H9 (cell line): ENCODE results near the gene SH3BP5. TPM values are rescaled to one million over a fixed set of nuclear protein-coding genes. Genes with fewer than 3 reads are reported as not detected.

Source experiments
- DNase-seq: peaks from one replicate; pipeline ENCODE4 v3.0.0-alpha.2; 2017
- H2AFZ ChIP-seq: one replicate; pipeline ENCODE4 v1.6.1; 2013; ENCODE audit warnings: mild to moderate bottlenecking, low read length, control low read depth, moderate library complexity
- H2AK5ac ChIP-seq: 2 replicates; pipeline ENCODE4 v1.6.1; 2013; ENCODE audit warnings: low read length, control low read depth, mixed read lengths; ENCODE audit not compliant: insufficient read length
- H2BK120ac ChIP-seq: one replicate; pipeline ENCODE4 v1.6.1; 2013; ENCODE audit warnings: low read depth, mild to moderate bottlenecking, low read length, control low read depth, inconsistent platforms; ENCODE audit not compliant: poor library complexity, severe bottlenecking
- H2BK12ac ChIP-seq: 2 replicates; pipeline ENCODE4 v1.6.1; 2013; ENCODE audit warnings: low read length, control low read depth, mixed read lengths, low read depth; ENCODE audit not compliant: insufficient read length
- H2BK15ac ChIP-seq: 2 replicates; pipeline ENCODE4 v1.6.1; 2013; ENCODE audit warnings: low read depth, low read length, control low read depth
- H2BK20ac ChIP-seq: one replicate; pipeline ENCODE4 v1.6.1; 2013; ENCODE audit warnings: low read depth, mild to moderate bottlenecking, low read length, control low read depth, inconsistent platforms; ENCODE audit not compliant: poor library complexity, severe bottlenecking
- H2BK5ac ChIP-seq: 2 replicates; pipeline ENCODE4 v1.6.1; 2013; ENCODE audit warnings: low read length, control low read depth, mixed read lengths; ENCODE audit not compliant: insufficient read length
- H3K14ac ChIP-seq: 2 replicates; pipeline ENCODE4 v1.6.1; 2013; ENCODE audit warnings: low read length, control low read depth; ENCODE audit not compliant: insufficient read depth
- H3K18ac ChIP-seq: 2 replicates; pipeline ENCODE4 v1.6.1; 2013; ENCODE audit warnings: low read depth, mild to moderate bottlenecking, mixed read lengths, low read length, control low read depth; ENCODE audit not compliant: insufficient read length
- H3K23ac ChIP-seq: 2 replicates; pipeline ENCODE4 v1.6.1; 2013; ENCODE audit warnings: low read length, control low read depth, mixed read lengths, low read depth; ENCODE audit not compliant: insufficient read length
- H3K23me2 ChIP-seq: 2 replicates; pipeline ENCODE4 v1.6.1; 2013; ENCODE audit warnings: low read depth, mild to moderate bottlenecking, mixed read lengths, low read length, control low read depth; ENCODE audit not compliant: insufficient read length, poor library complexity, severe bottlenecking
- H3K27ac ChIP-seq: 2 replicates; pipeline ENCODE4 v1.5.1; 2013; ENCODE audit warnings: low read length, control low read depth, mixed read lengths, low read depth; ENCODE audit not compliant: insufficient read length
- H3K27me3 ChIP-seq: 2 replicates; pipeline ENCODE4 v1.6.1; 2013; ENCODE audit warnings: low read length, control low read depth, inconsistent platforms; ENCODE audit not compliant: insufficient read depth
- H3K4ac ChIP-seq: 2 replicates; pipeline ENCODE4 v1.6.1; 2013; ENCODE audit warnings: low read depth, mild to moderate bottlenecking, control low read depth, inconsistent platforms, low read length, moderate library complexity
- H3K4me1 ChIP-seq: 2 replicates; pipeline ENCODE4 v1.6.1; 2013; ENCODE audit warnings: low read length, control low read depth, inconsistent platforms; ENCODE audit not compliant: insufficient read depth
- H3K4me2 ChIP-seq: 2 replicates; pipeline ENCODE4 v1.6.1; 2013; ENCODE audit warnings: low read length, control low read depth, mixed read lengths; ENCODE audit not compliant: insufficient read length, insufficient read depth
- H3K56ac ChIP-seq: 2 replicates; pipeline ENCODE4 v1.6.1; 2013; ENCODE audit warnings: low read depth, mild to moderate bottlenecking, mixed read lengths, low read length, control low read depth; ENCODE audit not compliant: insufficient read length
- H3K79me1 ChIP-seq: 2 replicates; pipeline ENCODE4 v1.6.1; 2013; ENCODE audit warnings: low read depth, mild to moderate bottlenecking, moderate library complexity, low read length, control low read depth, inconsistent platforms; ENCODE audit not compliant: insufficient read depth, poor library complexity, severe bottlenecking
- H3K79me2 ChIP-seq: 2 replicates; pipeline ENCODE4 v1.6.1; 2013; ENCODE audit warnings: low read length, control low read depth, inconsistent platforms; ENCODE audit not compliant: insufficient read depth
- H3K9ac ChIP-seq: 2 replicates; pipeline ENCODE4 v1.6.1; 2013; ENCODE audit warnings: low read length, control low read depth, mixed read lengths; ENCODE audit not compliant: insufficient read length; ENCODE audit errors: extremely low read depth
- H3K9me3 ChIP-seq: one replicate; pipeline ENCODE4 v1.6.1; 2013; ENCODE audit warnings: low read depth, low read length, inconsistent platforms; ENCODE audit not compliant: control insufficient read depth
- H3T11ph ChIP-seq: one replicate; pipeline ENCODE4 v1.6.1; 2013; ENCODE audit warnings: mild to moderate bottlenecking, low read length, control low read depth, inconsistent platforms
- H4K20me1 ChIP-seq: one replicate; pipeline ENCODE4 v1.6.1; 2013; ENCODE audit not compliant: control insufficient read depth, insufficient read length, insufficient read depth
- H4K5ac ChIP-seq: 2 replicates; pipeline ENCODE4 v1.6.1; 2013; ENCODE audit warnings: low read depth, mild to moderate bottlenecking, mixed read lengths, low read length, control low read depth; ENCODE audit not compliant: insufficient read length
- H4K8ac ChIP-seq: replicated peaks from 2 replicates; pipeline ENCODE4 v1.6.1; 2013; ENCODE audit warnings: low read length, control low read depth, mixed read lengths, low read depth; ENCODE audit not compliant: insufficient read length
- H4K91ac ChIP-seq: 2 replicates; pipeline ENCODE4 v1.6.1; 2013; ENCODE audit warnings: low read depth, mild to moderate bottlenecking, moderate library complexity, mixed read lengths, low read length, control low read depth; ENCODE audit not compliant: insufficient read length
- H3K27ac Mint-ChIP-seq, 3 experiments: 2 replicates in 2 of 3; 3 replicates in 1 of 3; pipeline ENCODE4 v1.8.0; 2020 to 2021; ENCODE audit warnings: mixed read lengths in 3 of 3, mild to moderate bottlenecking in 1 of 3, moderate library complexity in 1 of 3
- H3K27me3 Mint-ChIP-seq: 2 replicates; pipeline ENCODE4 v1.8.0; 2021; ENCODE audit warnings: low read depth, mild to moderate bottlenecking, moderate library complexity, mixed read lengths
- H3K36me3 Mint-ChIP-seq, 3 experiments: 2 replicates in 2 of 3; 3 replicates in 1 of 3; pipeline ENCODE4 v1.8.0; 2020 to 2021; ENCODE audit warnings: low read depth in 3 of 3, mixed read lengths in 3 of 3; ENCODE audit not compliant: insufficient read depth in 1 of 3
- H3K4me1 Mint-ChIP-seq, 2 experiments: 2 replicates each; pipeline ENCODE4 v1.8.0; 2020; ENCODE audit warnings: mixed read lengths in 2 of 2
- H3K4me3 Mint-ChIP-seq, 2 experiments: 2 replicates in 1 of 2; 3 replicates in 1 of 2; pipeline ENCODE4 v1.8.0; 2020 to 2021; ENCODE audit warnings: mild to moderate bottlenecking in 2 of 2, mixed read lengths in 2 of 2, moderate library complexity in 1 of 2
- H3K9me3 Mint-ChIP-seq, 2 experiments: 2 replicates in 1 of 2; 3 replicates in 1 of 2; pipeline ENCODE4 v1.8.0; 2020; ENCODE audit warnings: mild to moderate bottlenecking in 2 of 2, mixed read lengths in 2 of 2, moderate library complexity in 1 of 2
- CTCF ChIP-seq: fragments of 200-600 bp; sonication (generic); conservative IDR thresholded peaks from 3 replicates; pipeline ENCODE4 v1.8.0; 2021; ENCODE audit warnings: antibody characterized with exemption, mild to moderate bottlenecking
- WGBS: extraction: QIAGEN DNeasy Blood & Tissue Kit; methylation state at CpG from one replicate; pipeline ENCODE4 v1.1.7; 2013; ENCODE audit warnings: missing lambda C conversion rate, low lambda C conversion rate, mixed read lengths; ENCODE audit not compliant: insufficient read length; ENCODE audit errors: extremely low coverage; 5-methylcytosine and 5-hydroxymethylcytosine counted together
- total RNA-seq: library from RNA; stranded (reverse); gene quantifications from 2 replicates; pipeline ENCODE4 v1.2.1, GENCODE V29; 2021

The SH3BP5 gene
- total RNA-seq, 1 experiment from 2014 or later, result 6.8 TPM

GRCh38 chr3:15291589-15292541 lies 40.5 kb downstream of the SH3BP5 start:
- H3T11ph ChIP-seq, result no peak overlapping the region
- H3K27ac ChIP-seq, result no peak overlapping the region
- H2BK15ac ChIP-seq, result no peak overlapping the region
- no peak overlapping the region for H2BK20ac ChIP-seq
- H3K4me2 ChIP-seq, result no peak overlapping the region
- no peaks in the 10 kb centered on the region for H4K20me1 ChIP-seq
- no peak overlapping the region for H4K8ac ChIP-seq
- H3K14ac ChIP-seq, result peak overlapping the region; percentile 50; the same call in 1 of the 2 replicates
- no peak for DNase-seq
- Mint-ChIP-seq H3K4me1 (peaks cover 2 to 6% of the 10 kb centered on the region in 2 experiments; a peak in 3 of 4 replicates), H3K9me3 (no peaks in the 10 kb centered on the region), H3K27ac (peak overlapping the region in 1 of 3 experiments; percentile 24; a peak in 1 of 7 replicates), H3K4me3 (no peak overlapping the region), H3K27me3 (no peaks in the 10 kb centered on the region), H3K36me3 (no peaks in the 10 kb centered on the region)
- H3K23me2 ChIP-seq, result no peaks in the 10 kb centered on the region
- no peak overlapping the region for H3K18ac ChIP-seq
- H3K23ac ChIP-seq, result no peak overlapping the region
- H4K5ac ChIP-seq, result no peak overlapping the region
- no peak overlapping the region for H3K9ac ChIP-seq
- no CpG with 5 or more reads among the region's 6 CpGs for WGBS
- no peak overlapping the region for H2BK5ac ChIP-seq
- no peak overlapping the region for H2AFZ ChIP-seq
- no peak overlapping the region for H3K4ac ChIP-seq
- H4K91ac ChIP-seq, result no peak overlapping the region
- H2AK5ac ChIP-seq, result no peak overlapping the region
- no peaks in the 10 kb centered on the region for H3K4me1 ChIP-seq
- no peak overlapping the region for H3K56ac ChIP-seq
- no peak overlapping the region for H2BK12ac ChIP-seq
- no peaks in the 10 kb centered on the region for H3K79me1 ChIP-seq
- H3K79me2 ChIP-seq, result no peaks in the 10 kb centered on the region
- H3K27me3 ChIP-seq, result no peaks in the 10 kb centered on the region
- no peaks in the 10 kb centered on the region for H3K9me3 ChIP-seq
- no peak overlapping the region for H2BK120ac ChIP-seq
- no peak for TF ChIP-seq CTCF
